Peyer's patch (tissue), 4 donors: Measurements from ENCODE around the gene RPL23. TPM values are rescaled to one million over a fixed set of nuclear protein-coding genes. Genes with fewer than 3 reads are reported as not detected.

Experiments
- DNase-seq, 3 donors: peaks; one replicate each; pipeline ENCODE4 v3.0.0-alpha.2; 2017 to 2019
- H3K27ac ChIP-seq, 4 donors: fragments of 200-600 bp; sonication (generic); one replicate each; pipeline ENCODE4 v1.5.1; 2016 to 2019
- H3K27me3 ChIP-seq, 2 donors: fragments of 200-600 bp; sonication (generic); one replicate each; pipeline ENCODE4 v1.5.1; 2019
- H3K36me3 ChIP-seq, 3 donors: fragments of 200-600 bp; sonication (generic); one replicate each; pipeline ENCODE4 v1.5.1; 2016 to 2019
- H3K4me1 ChIP-seq, 4 donors: fragments of 200-600 bp; sonication (generic); one replicate each; pipeline ENCODE4 v1.5.1; 2016 to 2019
- H3K4me3 ChIP-seq, 4 donors: fragments of 200-600 bp; sonication (generic); 1 replicate in 3 of 4; 2 replicates in 1 of 4; pipeline ENCODE4 v1.5.1; 2016 to 2019; ENCODE audit warnings: mild to moderate bottlenecking in 1 of 4
- H3K9me3 ChIP-seq, 4 donors: fragments of 200-600 bp; sonication (generic); one replicate each; pipeline ENCODE4 v1.5.1; 2016 to 2019; ENCODE audit warnings: mild to moderate bottlenecking in 1 of 4
- CTCF ChIP-seq, 6 experiments: fragments of 450-650 bp in 4 of 6; fragments of 200-600 bp in 2 of 6; sonication (generic) in 1 of 6; IDR thresholded peaks; one replicate each; pipeline ENCODE4 v1.5.1; 2017 to 2019; ENCODE audit warnings: antibody characterized with exemption in 6 of 6, mild to moderate bottlenecking in 3 of 6, moderate library complexity in 1 of 6
- POLR2A ChIP-seq, 2 donors: fragments of 450-650 bp; IDR thresholded peaks; one replicate each; pipeline ENCODE4 v1.5.1; 2017; ENCODE audit warnings: antibody characterized with exemption in 2 of 2, mild to moderate bottlenecking in 2 of 2, moderate library complexity in 2 of 2
- total RNA-seq, 4 donors: library from RNA; depleted of rRNA; stranded (reverse); fragments of >200 nt; gene quantifications; one replicate each; pipeline ENCODE4 v1.1.0, GENCODE V29; 2016

Gene RPL23
- total RNA-seq, 4 donors from 2014 or later = 347 to 1,233 (median 540) TPM

GRCh38 chr17:38872671-38873385 lies 19.3 kb upstream of the RPL23 start:
- Histone ChIP-seq H3K27ac (peak overlapping the region; percentile 89 to 99 (median 98)), H3K4me3 (peak overlapping the region in 2 of 4 donors; percentile 22 to 77), H3K9me3 (no peaks in the 10 kb centered on the region), H3K36me3 (peaks cover 0 to 11% (median 0%) of the 10 kb centered on the region in 3 donors), H3K27me3 (no peaks in the 10 kb centered on the region), H3K4me1 (peaks cover 0 to 68% (median 50%) of the 10 kb centered on the region in 4 donors)
- TF ChIP-seq POLR2A (IDR thresholded peaks at IDR 0.05) (no peak), CTCF (IDR thresholded peaks at IDR 0.05) (no peak)
- DNase-seq = no peak

- peak overlapping the region; percentile 77 to 95 (median 89) for H3K4me3 ChIP-seq
- H3K27ac ChIP-seq = peak overlapping the region; percentile 89 to 99 (median 98)
- no peaks in the 10 kb centered on the region for H3K27me3 ChIP-seq
- H3K36me3 ChIP-seq = peaks cover 0 to 10% (median 0%) of the 10 kb centered on the region in 3 donors
- DNase-seq = no peak
- no peak for TF ChIP-seq CTCF (IDR thresholded peaks at IDR 0.05)
- peak in 1 of 2 donors; percentile 14 for TF ChIP-seq POLR2A (IDR thresholded peaks at IDR 0.05)
- peaks cover 0 to 63% (median 42%) of the 10 kb centered on the region in 4 donors for H3K4me1 ChIP-seq
- no peaks in the 10 kb centered on the region for H3K9me3 ChIP-seq
Observed at GRCh38 chr17:38872027-38872511, 18.5 kb upstream of the RPL23 start.

DNA sequence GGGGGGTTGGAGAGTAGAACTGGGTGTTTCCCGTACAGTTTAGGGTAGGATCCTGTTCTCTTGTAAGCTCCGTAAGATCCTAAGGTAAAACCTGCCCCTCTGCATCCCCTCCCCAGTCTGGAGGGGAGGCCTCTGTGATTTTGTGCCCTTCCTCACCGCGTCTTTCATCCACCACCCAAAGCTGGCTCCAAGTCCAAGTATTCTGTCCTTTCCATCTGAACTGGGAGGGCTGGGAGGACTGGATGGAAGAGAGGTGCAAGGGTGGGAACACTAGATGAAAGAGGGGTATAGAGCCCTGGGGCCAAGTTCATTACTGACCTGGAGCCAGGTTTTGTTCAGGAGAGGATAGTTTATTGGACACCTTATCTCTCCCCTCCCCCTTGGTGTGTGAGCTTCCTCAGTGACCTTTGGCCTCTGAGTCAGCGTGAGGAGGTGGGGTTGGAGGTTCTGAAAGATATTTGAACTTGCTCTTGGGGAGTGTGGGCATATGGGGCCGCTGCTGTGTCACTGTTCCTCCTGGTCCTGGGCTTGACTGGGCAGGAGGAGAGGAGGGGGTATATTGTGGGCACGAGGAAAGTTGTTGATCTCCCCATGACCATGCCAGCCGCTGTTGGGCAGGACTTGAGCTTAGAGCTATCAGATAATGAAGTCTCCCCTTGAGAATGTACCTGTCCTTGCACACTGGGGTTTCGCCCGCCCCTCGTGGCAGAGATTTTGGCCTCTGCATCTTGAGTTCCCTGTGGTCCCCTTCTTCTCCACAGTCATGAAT lies 17.9 kb upstream of the RPL23 start:
- no peaks in the 10 kb centered on the region for H3K9me3 ChIP-seq
- peak in 2 of 6 experiments; percentile 22 to 48 for TF ChIP-seq CTCF (IDR thresholded peaks at IDR 0.05)
- TF ChIP-seq POLR2A (IDR thresholded peaks at IDR 0.05) = peak; percentile 90 to 93
- H3K27ac ChIP-seq = peak overlapping the region; percentile 89 to 99 (median 98)
- H3K4me1 ChIP-seq = peaks cover 0 to 57% (median 38%) of the 10 kb centered on the region in 4 donors
- H3K27me3 ChIP-seq = no peaks in the 10 kb centered on the region
- H3K4me3 ChIP-seq = peak overlapping the region; percentile 77 to 95 (median 89)
- DNase-seq = peak; percentile 62 to 94 (median 89)
- H3K36me3 ChIP-seq = peaks cover 0 to 4% (median 0%) of the 10 kb centered on the region in 3 donors

DNA sequence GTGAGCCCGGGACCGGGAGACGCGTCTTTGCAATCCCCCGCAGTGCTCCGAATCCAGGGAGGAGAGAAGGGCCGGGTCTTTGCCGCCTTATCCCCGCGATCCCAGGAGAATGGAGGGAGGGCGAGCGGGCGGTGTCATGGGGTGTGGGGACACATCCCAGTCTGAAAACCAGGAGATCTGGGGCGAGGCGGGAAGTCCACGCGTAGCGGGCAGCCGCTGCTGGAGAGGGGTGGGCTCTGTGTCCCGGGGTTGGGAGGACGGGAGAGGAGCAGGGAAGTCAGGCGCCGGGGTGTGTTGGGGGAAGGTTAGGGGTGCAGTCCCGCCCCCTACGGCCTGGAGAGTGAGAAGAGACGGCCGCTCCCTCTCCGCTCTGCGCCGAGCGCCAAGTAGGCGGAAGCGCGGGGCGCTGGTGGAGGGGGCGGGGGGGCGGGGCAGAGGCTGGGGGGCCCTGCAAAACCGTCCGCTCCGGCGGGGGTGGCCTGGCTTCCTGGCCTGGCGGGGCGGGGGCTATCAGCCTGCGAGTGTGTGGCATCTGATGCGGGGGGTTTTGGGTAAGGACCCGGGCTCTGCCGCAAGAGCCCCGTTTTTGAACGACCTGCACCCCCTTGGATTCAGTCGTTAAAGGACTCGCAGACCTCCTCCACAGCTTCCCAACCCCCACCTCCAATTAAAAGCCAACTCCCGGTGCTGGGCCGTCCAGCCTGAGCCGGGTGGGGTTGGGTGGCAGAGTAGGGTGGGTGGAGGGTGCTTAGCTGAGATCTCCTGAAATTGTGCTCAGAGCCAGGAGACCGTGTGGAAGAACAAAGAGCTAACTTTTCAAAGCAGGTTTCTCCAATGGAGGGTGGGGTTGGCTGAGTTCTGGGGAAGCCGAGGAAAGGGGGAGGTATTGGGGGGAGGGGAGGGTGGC lies 17.0 kb upstream of the RPL23 start:
- DNase-seq = peak; percentile 87 to 91 (median 88)
- no peaks in the 10 kb centered on the region for H3K27me3 ChIP-seq
- H3K27ac ChIP-seq = peak overlapping the region; percentile 89 to 99 (median 98)
- peak in 2 of 6 experiments; percentile 1 for TF ChIP-seq CTCF (IDR thresholded peaks at IDR 0.05)
- TF ChIP-seq POLR2A (IDR thresholded peaks at IDR 0.05) = no peak
- no peaks in the 10 kb centered on the region for H3K9me3 ChIP-seq
- no peaks in the 10 kb centered on the region for H3K36me3 ChIP-seq
- H3K4me1 ChIP-seq = peaks cover 0 to 53% (median 38%) of the 10 kb centered on the region in 4 donors
- H3K4me3 ChIP-seq = peak overlapping the region; percentile 77 to 95 (median 89)
